HEK293 (cell line): ENCODE results near the gene FANK1.

ENCODE experiments used
- CTCF ChIA-PET: fragments of 350-600 bp; formaldehyde crosslinking; extraction: SDS; loops from one replicate; lab custom pipeline; 2021; ENCODE audit warnings: antibody characterized with exemption; lab: Yijun Ruan, JAX
- POLR2A ChIA-PET: fragments of 300-600 bp; formaldehyde crosslinking; extraction: SDS; loops from one replicate; lab custom pipeline; 2020; ENCODE audit warnings: antibody characterized with exemption, inconsistent platforms; lab: Yijun Ruan, JAX
- H3K27ac ChIP-seq: fragments of 200-500 bp; sonication (Bioruptor generic); 2 replicates; pipeline ENCODE4 v1.5.1; 2014; ENCODE audit warnings: low read depth, low read length, control low read depth, inconsistent platforms; ENCODE audit errors: extremely low read depth
- H3K36me3 ChIP-seq, 2 experiments: fragments of 200-500 bp in 1 of 2; sonication (Bioruptor generic) in 1 of 2; 1 replicate in 1 of 2; 2 replicates in 1 of 2; pipeline ENCODE4 v1.5.1; 2014 to 2017; ENCODE audit warnings: inconsistent platforms in 2 of 2, low read length in 2 of 2; ENCODE audit not compliant: control insufficient read depth in 2 of 2, insufficient read depth in 1 of 2
- H3K4me1 ChIP-seq: fragments of 200-500 bp; sonication (Bioruptor generic); 2 replicates; pipeline ENCODE4 v1.5.1; 2014; ENCODE audit warnings: mild to moderate bottlenecking, low read length, inconsistent platforms; ENCODE audit not compliant: control insufficient read depth, insufficient read depth
- H3K4me3 ChIP-seq: 2 replicates; pipeline ENCODE4 v1.5.1; 2011; ENCODE audit warnings: low read depth, mild to moderate bottlenecking, control low read depth, low read length, moderate library complexity
- H3K9me3 ChIP-seq: fragments of 200-500 bp; sonication (Bioruptor generic); 2 replicates; pipeline ENCODE4 v1.5.1; 2014; ENCODE audit warnings: low read depth, low read length, inconsistent platforms; ENCODE audit not compliant: control insufficient read depth, insufficient read depth
- GFI1B ChIP-seq: fragments of 450-650 bp; formaldehyde crosslinking; IDR thresholded peaks from 2 replicates; pipeline ENCODE4 v1.5.1; 2016; ENCODE audit warnings: missing biosample characterization, missing genetic modification characterization
- IKZF3 ChIP-seq: fragments of 450-650 bp; IDR thresholded peaks from 2 replicates; pipeline ENCODE4 v1.5.0; 2018; ENCODE audit warnings: missing biosample characterization, mild to moderate bottlenecking, missing genetic modification characterization, moderate library complexity
- KLF7 ChIP-seq: fragments of 450-650 bp; formaldehyde crosslinking; IDR thresholded peaks from 2 replicates; pipeline ENCODE4 v1.5.1; 2016; ENCODE audit warnings: missing biosample characterization, missing genetic modification characterization, borderline replicate concordance
- KLF8 ChIP-seq: fragments of 450-650 bp; formaldehyde crosslinking; IDR thresholded peaks from 2 replicates; pipeline ENCODE4 v1.5.1; 2016; ENCODE audit warnings: missing biosample characterization, missing genetic modification characterization
- REPIN1 ChIP-seq: fragments of 450-650 bp; formaldehyde crosslinking; IDR thresholded peaks from 2 replicates; pipeline ENCODE4 v1.5.1; 2017; ENCODE audit warnings: missing biosample characterization, missing genetic modification characterization, low read depth
- SCRT2 ChIP-seq: fragments of 450-650 bp; formaldehyde crosslinking; IDR thresholded peaks from 2 replicates; pipeline ENCODE4 v1.5.1; 2016; ENCODE audit warnings: missing biosample characterization, missing genetic modification characterization
- SP2 ChIP-seq: fragments of 450-650 bp; formaldehyde crosslinking; IDR thresholded peaks from 2 replicates; pipeline ENCODE4 v1.5.1; 2016; ENCODE audit warnings: missing biosample characterization, missing genetic modification characterization
- ZBTB1 ChIP-seq: fragments of 450-650 bp; formaldehyde crosslinking; IDR thresholded peaks from 2 replicates; pipeline ENCODE4 v1.5.1; 2016; ENCODE audit warnings: missing biosample characterization, missing genetic modification characterization
- ZBTB48 ChIP-seq: fragments of 450-650 bp; formaldehyde crosslinking; IDR thresholded peaks from 2 replicates; pipeline ENCODE4 v1.5.1; 2016; ENCODE audit warnings: missing biosample characterization, missing genetic modification characterization
- ZFP37 ChIP-seq: fragments of 450-650 bp; formaldehyde crosslinking; IDR thresholded peaks from 2 replicates; pipeline ENCODE4 v1.5.1; 2016; ENCODE audit warnings: missing biosample characterization, missing genetic modification characterization
- ZNF132 ChIP-seq: fragments of 450-650 bp; formaldehyde crosslinking; IDR thresholded peaks from 2 replicates; pipeline ENCODE4 v1.5.1; 2017; ENCODE audit warnings: missing biosample characterization, missing genetic modification characterization, borderline replicate concordance
- ZNF24 ChIP-seq: fragments of 450-650 bp; formaldehyde crosslinking; IDR thresholded peaks from 2 replicates; pipeline ENCODE4 v1.5.1; 2016; ENCODE audit warnings: missing biosample characterization, missing genetic modification characterization
- ZNF324 ChIP-seq: fragments of 450-650 bp; formaldehyde crosslinking; IDR thresholded peaks from 2 replicates; pipeline ENCODE4 v1.5.1; 2016; ENCODE audit warnings: missing biosample characterization, missing genetic modification characterization
- ZNF341 ChIP-seq: fragments of 450-650 bp; formaldehyde crosslinking; IDR thresholded peaks from 2 replicates; pipeline ENCODE4; 2016; ENCODE audit warnings: low read depth, missing biosample characterization, missing genetic modification characterization
- ZNF37A ChIP-seq: fragments of 450-650 bp; IDR thresholded peaks from 2 replicates; pipeline ENCODE4 v1.5.1; 2018; ENCODE audit warnings: missing biosample characterization, missing genetic modification characterization
- ZNF404 ChIP-seq: fragments of 450-650 bp; formaldehyde crosslinking; IDR thresholded peaks from 2 replicates; pipeline ENCODE4 v1.5.1; 2017; ENCODE audit warnings: missing biosample characterization, missing genetic modification characterization
- ZNF530 ChIP-seq: fragments of 450-650 bp; formaldehyde crosslinking; IDR thresholded peaks from 2 replicates; pipeline ENCODE4 v1.5.1; 2016; ENCODE audit warnings: low read depth, missing biosample characterization, missing genetic modification characterization
- ZNF548 ChIP-seq: fragments of 450-650 bp; formaldehyde crosslinking; IDR thresholded peaks from 2 replicates; pipeline ENCODE4 v1.5.1; 2016; ENCODE audit warnings: missing biosample characterization, missing genetic modification characterization
- ZNF555 ChIP-seq: fragments of 450-650 bp; formaldehyde crosslinking; conservative IDR thresholded peaks from 2 replicates; pipeline ENCODE4 v1.5.1; 2017; ENCODE audit warnings: missing biosample characterization, mild to moderate bottlenecking, missing genetic modification characterization, inconsistent platforms
- ZNF558 ChIP-seq: fragments of 450-650 bp; formaldehyde crosslinking; IDR thresholded peaks from 2 replicates; pipeline ENCODE4 v1.5.1; 2016; ENCODE audit warnings: missing biosample characterization, missing genetic modification characterization
- ZNF624 ChIP-seq: fragments of 450-650 bp; formaldehyde crosslinking; IDR thresholded peaks from 2 replicates; pipeline ENCODE4 v1.5.1; 2017; ENCODE audit warnings: missing biosample characterization, missing genetic modification characterization
- ZNF677 ChIP-seq: fragments of 450-650 bp; IDR thresholded peaks from 2 replicates; pipeline ENCODE4 v1.5.0; 2018; ENCODE audit warnings: missing biosample characterization, mild to moderate bottlenecking, missing genetic modification characterization, moderate library complexity
- ZNF692 ChIP-seq: fragments of 450-650 bp; formaldehyde crosslinking; IDR thresholded peaks from 2 replicates; pipeline ENCODE4 v1.5.1; 2016; ENCODE audit warnings: missing biosample characterization, missing genetic modification characterization
- ZNF791 ChIP-seq: fragments of 450-650 bp; formaldehyde crosslinking; IDR thresholded peaks from 2 replicates; pipeline ENCODE4 v1.5.1; 2016; ENCODE audit warnings: missing biosample characterization, missing genetic modification characterization
- ZNF792 ChIP-seq: fragments of 450-650 bp; formaldehyde crosslinking; IDR thresholded peaks from 2 replicates; pipeline ENCODE4 v1.5.1; 2016; ENCODE audit warnings: missing biosample characterization, missing genetic modification characterization
- ZNF830 ChIP-seq: fragments of 450-650 bp; IDR thresholded peaks from 2 replicates; pipeline ENCODE4 v1.5.0; 2018; ENCODE audit warnings: missing biosample characterization, missing genetic modification characterization, low read depth, mild to moderate bottlenecking, moderate library complexity
- ZSCAN4 ChIP-seq: fragments of 450-650 bp; formaldehyde crosslinking; IDR thresholded peaks from 2 replicates; pipeline ENCODE4 v1.5.1; 2017; ENCODE audit warnings: missing biosample characterization, missing genetic modification characterization
- ZSCAN5A ChIP-seq: fragments of 450-650 bp; formaldehyde crosslinking; IDR thresholded peaks from 2 replicates; pipeline ENCODE4 v1.5.1; 2016; ENCODE audit warnings: missing biosample characterization, missing genetic modification characterization
- ZXDB ChIP-seq: fragments of 450-650 bp; formaldehyde crosslinking; IDR thresholded peaks from 2 replicates; pipeline ENCODE4 v1.5.1; 2016; ENCODE audit warnings: missing biosample characterization, missing genetic modification characterization
- TF ChIP-seq, protein P1 (sequence below): sonication (generic); formaldehyde crosslinking; IDR thresholded peaks from 2 replicates; pipeline ENCODE4 v1.8.1; 2022; ENCODE audit warnings: mild to moderate bottlenecking, moderate library complexity, missing genetic modification reagents
- TF ChIP-seq, protein P2 (sequence below): fragments of 450-650 bp; formaldehyde crosslinking; IDR thresholded peaks from 2 replicates; pipeline ENCODE4 v1.5.1; 2017; ENCODE audit warnings: missing biosample characterization, missing genetic modification characterization

FANK1 gene

GRCh38 chr10:125984865-125985495 lies 88.6 kb downstream of the FANK1 start:
- Histone ChIP-seq H3K27ac (no peak overlapping the region), H3K4me3 (no peak overlapping the region), H3K36me3 (no peaks in the 10 kb centered on the region), H3K4me1 (no peaks in the 10 kb centered on the region), H3K9me3 (no peaks in the 10 kb centered on the region)
- ChIA-PET CTCF (interaction anchor here (0.9 to 1.4 kb wide), 3 partner anchors 13 to 169 kb away, joined by 3 to 6 read pairs (median 3); no protein-coding TSS in a partner anchor), POLR2A (no interaction called here)
- TF ChIP-seq ZNF548 (tag by site-specific recombination), result no peak
- TF ChIP-seq ZNF404 (tag by site-specific recombination), result no peak
- no peak for TF ChIP-seq ZNF132
- no peak for TF ChIP-seq SP2 (tag by site-specific recombination)
- TF ChIP-seq, protein P1, sequence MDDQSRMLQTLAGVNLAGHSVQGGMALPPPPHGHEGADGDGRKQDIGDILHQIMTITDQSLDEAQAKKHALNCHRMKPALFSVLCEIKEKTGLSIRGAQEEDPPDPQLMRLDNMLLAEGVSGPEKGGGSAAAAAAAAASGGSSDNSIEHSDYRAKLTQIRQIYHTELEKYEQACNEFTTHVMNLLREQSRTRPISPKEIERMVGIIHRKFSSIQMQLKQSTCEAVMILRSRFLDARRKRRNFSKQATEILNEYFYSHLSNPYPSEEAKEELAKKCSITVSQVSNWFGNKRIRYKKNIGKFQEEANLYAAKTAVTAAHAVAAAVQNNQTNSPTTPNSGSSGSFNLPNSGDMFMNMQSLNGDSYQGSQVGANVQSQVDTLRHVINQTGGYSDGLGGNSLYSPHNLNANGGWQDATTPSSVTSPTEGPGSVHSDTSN (CRISPR knock-in tag), result no peak
- TF ChIP-seq ZBTB48, result no peak
- no peak for TF ChIP-seq ZNF692 (tag by site-specific recombination)
- no peak for TF ChIP-seq KLF8 (tag by site-specific recombination)
- TF ChIP-seq ZBTB1 (tag by site-specific recombination), result no peak
- no peak for TF ChIP-seq ZNF791
- no peak for TF ChIP-seq ZNF530
- TF ChIP-seq ZNF677 (tag by site-specific recombination), result no peak
- no peak for TF ChIP-seq ZNF558 (tag by site-specific recombination)
- no peak for TF ChIP-seq ZXDB (tag by site-specific recombination)
- TF ChIP-seq ZNF341 (tag by site-specific recombination), result no peak
- no peak for TF ChIP-seq ZSCAN4 (tag by site-specific recombination)
- TF ChIP-seq, protein P2, sequence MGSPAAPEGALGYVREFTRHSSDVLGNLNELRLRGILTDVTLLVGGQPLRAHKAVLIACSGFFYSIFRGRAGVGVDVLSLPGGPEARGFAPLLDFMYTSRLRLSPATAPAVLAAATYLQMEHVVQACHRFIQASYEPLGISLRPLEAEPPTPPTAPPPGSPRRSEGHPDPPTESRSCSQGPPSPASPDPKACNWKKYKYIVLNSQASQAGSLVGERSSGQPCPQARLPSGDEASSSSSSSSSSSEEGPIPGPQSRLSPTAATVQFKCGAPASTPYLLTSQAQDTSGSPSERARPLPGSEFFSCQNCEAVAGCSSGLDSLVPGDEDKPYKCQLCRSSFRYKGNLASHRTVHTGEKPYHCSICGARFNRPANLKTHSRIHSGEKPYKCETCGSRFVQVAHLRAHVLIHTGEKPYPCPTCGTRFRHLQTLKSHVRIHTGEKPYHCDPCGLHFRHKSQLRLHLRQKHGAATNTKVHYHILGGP, result no peak
- TF ChIP-seq ZNF24 (tag by site-specific recombination), result no peak

GRCh38 chr10:125985557-125986240 lies 89.3 kb downstream of the FANK1 start:
- no peak overlapping the region for H3K4me3 ChIP-seq
- CTCF ChIA-PET, result interaction anchor here (0.9 to 1.4 kb wide), 3 partner anchors 12 to 169 kb away, joined by 3 to 6 read pairs (median 3); no protein-coding TSS in a partner anchor
- no peaks in the 10 kb centered on the region for H3K36me3 ChIP-seq
- H3K4me1 ChIP-seq, result no peaks in the 10 kb centered on the region
- H3K27ac ChIP-seq, result no peak overlapping the region
- H3K9me3 ChIP-seq, result no peaks in the 10 kb centered on the region
- POLR2A ChIA-PET, result no interaction called here
- TF ChIP-seq SCRT2 (no peak), ZNF37A (tag by site-specific recombination) (no peak), ZNF324 (tag by site-specific recombination) (no peak), ZNF830 (tag by site-specific recombination) (no peak), ZFP37 (no peak), ZNF624 (no peak), GFI1B (tag by site-specific recombination) (no peak), KLF7 (tag by site-specific recombination) (no peak), ZSCAN5A (tag by site-specific recombination) (no peak), IKZF3 (tag by site-specific recombination) (no peak), ZNF555 (tag by site-specific recombination) (no peak), REPIN1 (tag by site-specific recombination) (no peak), ZNF792 (no peak)
